IMR-90 (cell line): ENCODE measurements around the gene KIAA0319L. TPM values are rescaled to one million over a fixed set of nuclear protein-coding genes. Genes with fewer than 3 reads are reported as not detected.
"Not testable (repeated sequence)": the region's sequence is repeated elsewhere in the genome, so short reads cannot be mapped to it uniquely, and the experiment has no call there.

Experiments used
- ATAC-seq: fragments of 200-7000 bp; cut with Tn5 transposase; 2 replicates; pipeline ENCODE4 v1.9.1; 2020; ENCODE audit warnings: low read depth, mild to moderate bottlenecking, moderate library complexity
- BruUV-seq: library from RNA; stranded (reverse); fragments of 400-500 nt; replicated peaks from 2 replicates; lab custom pipeline; 2021; lab: Mats Ljungman, UMichigan
- CTCF ChIA-PET: fragments of 300-600 bp; formaldehyde crosslinking; extraction: SDS; loops from one replicate; lab custom pipeline; 2021; ENCODE audit warnings: antibody characterized with exemption; lab: Yijun Ruan, JAX
- POLR2A ChIA-PET: fragments of 300-600 bp; sonication (Branson Sonifier 250); formaldehyde crosslinking; loops from one replicate; lab custom pipeline; 2022; ENCODE audit warnings: antibody characterized with exemption; ENCODE audit not compliant: unreplicated experiment; lab: Charles Lee
- DNase-seq: peaks from one replicate; pipeline ENCODE4 v3.0.0; 2013
- H2AFZ ChIP-seq: replicated peaks from 2 replicates; pipeline ENCODE3; 2013; ENCODE audit warnings: low read length, mild to moderate bottlenecking; ENCODE audit not compliant: poor library complexity
- H2AK5ac ChIP-seq: 2 replicates; pipeline ENCODE4 v1.6.1; 2013; ENCODE audit warnings: low read depth, low read length, inconsistent platforms
- H2AK9ac ChIP-seq: replicated peaks from 2 replicates; pipeline ENCODE3; 2013; ENCODE audit warnings: mild to moderate bottlenecking, low read depth, low read length, moderate library complexity; ENCODE audit not compliant: poor library complexity
- H2BK120ac ChIP-seq: 2 replicates; pipeline ENCODE4 v1.6.1; 2013; ENCODE audit warnings: low read depth, low read length, inconsistent platforms
- H2BK15ac ChIP-seq: 3 replicates; pipeline ENCODE4 v1.6.1; 2013; ENCODE audit warnings: low read depth, low read length, inconsistent platforms
- H2BK20ac ChIP-seq: 2 replicates; pipeline ENCODE4 v1.6.1; 2013; ENCODE audit warnings: low read depth, mild to moderate bottlenecking, inconsistent platforms, low read length, moderate library complexity
- H2BK5ac ChIP-seq: 2 replicates; pipeline ENCODE4 v1.6.1; 2013; ENCODE audit warnings: mild to moderate bottlenecking, low read depth, low read length, inconsistent platforms; ENCODE audit not compliant: poor library complexity, severe bottlenecking
- H3K14ac ChIP-seq: replicated peaks from 2 replicates; pipeline ENCODE4 v1.6.1; 2013; ENCODE audit warnings: low read depth, low read length, inconsistent platforms
- H3K18ac ChIP-seq: 2 replicates; pipeline ENCODE4 v1.6.1; 2013; ENCODE audit warnings: low read depth, low read length, control low read depth
- H3K23ac ChIP-seq: 2 replicates; pipeline ENCODE4 v1.6.1; 2013; ENCODE audit warnings: low read depth, low read length, inconsistent platforms
- H3K27ac ChIP-seq: 2 replicates; pipeline ENCODE4 v1.5.1; 2013; ENCODE audit warnings: mild to moderate bottlenecking, control low read depth, low read length; ENCODE audit not compliant: insufficient read depth
- H3K27me3 ChIP-seq: 2 replicates; pipeline ENCODE4 v1.6.1; 2013; ENCODE audit warnings: low read length; ENCODE audit not compliant: control insufficient read depth, insufficient read depth
- H3K36me3 ChIP-seq: 2 replicates; pipeline ENCODE4 v1.6.1; 2013; ENCODE audit warnings: low read length, mixed read lengths; ENCODE audit not compliant: control insufficient read depth, insufficient read depth
- H3K4ac ChIP-seq: 2 replicates; pipeline ENCODE4 v1.6.1; 2013; ENCODE audit warnings: low read depth, low read length, inconsistent platforms
- H3K4me1 ChIP-seq: 2 replicates; pipeline ENCODE4 v1.6.1; 2013; ENCODE audit warnings: low read length, mixed read lengths; ENCODE audit not compliant: control insufficient read depth, insufficient read depth
- H3K4me2 ChIP-seq: 2 replicates; pipeline ENCODE4 v1.6.1; 2013; ENCODE audit warnings: low read depth, mild to moderate bottlenecking, control low read depth, low read length, moderate library complexity
- H3K4me3 ChIP-seq: 2 replicates; pipeline ENCODE4 v1.5.1; 2013; ENCODE audit warnings: low read depth, mild to moderate bottlenecking, control low read depth, low read length, moderate library complexity; ENCODE audit not compliant: insufficient read depth
- H3K56ac ChIP-seq: 2 replicates; pipeline ENCODE4 v1.6.1; 2013; ENCODE audit warnings: low read length, inconsistent platforms; ENCODE audit not compliant: insufficient read depth; ENCODE audit errors: extremely low read depth
- H3K79me1 ChIP-seq, 2 experiments: 2 replicates each; pipeline ENCODE4 v1.6.1; 2013; ENCODE audit warnings: low read length in 2 of 2, inconsistent platforms in 1 of 2, low read depth in 1 of 2
- H3K9ac ChIP-seq: 2 replicates; pipeline ENCODE4 v1.6.1; 2013; ENCODE audit warnings: low read depth, low read length, control low read depth
- H3K9me1 ChIP-seq: 2 replicates; pipeline ENCODE4 v1.6.1; 2013; ENCODE audit warnings: low read length, inconsistent platforms; ENCODE audit not compliant: insufficient read depth
- H3K9me3 ChIP-seq: 2 replicates; pipeline ENCODE4 v1.6.1; 2013; ENCODE audit warnings: low read length; ENCODE audit not compliant: control insufficient read depth, insufficient read depth
- H4K20me1 ChIP-seq: 2 replicates; pipeline ENCODE4 v1.6.1; 2013; ENCODE audit warnings: low read length, inconsistent platforms; ENCODE audit not compliant: insufficient read depth
- H4K5ac ChIP-seq: 2 replicates; pipeline ENCODE4 v1.6.1; 2013; ENCODE audit warnings: mild to moderate bottlenecking, low read depth, low read length, control low read depth
- H4K8ac ChIP-seq, 2 experiments: 2 replicates each; pipeline ENCODE4 v1.6.1; 2013; ENCODE audit warnings: low read depth in 2 of 2, low read length in 2 of 2, control low read depth in 1 of 2, inconsistent platforms in 1 of 2
- H4K91ac ChIP-seq: 2 replicates; pipeline ENCODE4 v1.6.1; 2013; ENCODE audit warnings: low read depth, low read length, inconsistent platforms; ENCODE audit not compliant: insufficient read depth
- WGBS, 2 experiments: methylation state at CpG; one replicate each; pipeline versions ENCODE4 v1.1.5 to v1.1.7; 2013; ENCODE audit warnings: missing lambda C conversion rate in 2 of 2; ENCODE audit not compliant: insufficient read length in 1 of 2; ENCODE audit errors: extremely low coverage in 2 of 2; 5-methylcytosine and 5-hydroxymethylcytosine counted together
- dilution Hi-C: fragments of 300-500 bp; cut with HindIII; formaldehyde crosslinking; loops from one replicate; pipeline ENCODE4 v1.14.3; 2018; ENCODE audit warnings: low sequenced_read_pairs; ENCODE audit not compliant: unreplicated experiment
- in situ Hi-C: fragments of 300-500 bp; cut with MboI; formaldehyde crosslinking; loops from 3 replicates; pipeline ENCODE4 v1.14.3; 2019; ENCODE audit warnings: low sequenced_read_pairs, inconsistent platforms, mixed read lengths
- intact Hi-C: fragments of 100-400 bp; cut with micrococcal nuclease; formaldehyde crosslinking; loops from 2 replicates; pipeline ENCODE4 v1.10.0; 2022
- polyA plus RNA-seq, 3 experiments: library from polyadenylated mRNA; depleted of rRNA; stranded (reverse); fragments of >200 nt; gene quantifications; 2 replicates each; pipeline ENCODE4 v1.2.3, GENCODE V29; 2012; ENCODE audit warnings: low replicate concordance in 1 of 3
- total RNA-seq: library from RNA; depleted of rRNA; stranded (reverse); fragments of >200 nt; gene quantifications from 2 replicates; pipeline ENCODE4 v1.2.3, GENCODE V29; 2012

The KIAA0319L gene
- total and polyA plus RNA-seq, 2 of the 4 experiments (the other 2 are of a cell fraction) = 38.0 to 49.8 TPM

DNA sequence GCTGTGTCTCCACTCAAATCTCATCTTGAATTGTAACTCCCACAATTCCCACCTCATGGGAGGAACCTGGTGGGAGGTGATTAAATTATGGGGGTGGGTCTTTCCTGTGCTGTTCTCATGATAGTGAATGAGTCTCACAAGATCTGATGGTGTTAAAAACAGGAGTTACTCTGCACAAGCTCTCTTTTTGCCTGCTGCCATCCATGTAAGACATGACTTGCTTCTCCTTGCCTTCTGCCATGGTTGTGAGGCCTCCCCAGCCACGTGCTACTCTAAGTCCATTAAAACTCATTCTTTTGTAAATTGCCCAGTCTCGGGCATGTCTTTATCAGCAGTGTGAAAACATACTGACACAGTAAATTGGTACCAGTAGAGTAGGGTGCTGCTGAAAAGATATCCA lies 93.5 kb downstream of the KIAA0319L start:
- H3K56ac ChIP-seq, H3K4me3 ChIP-seq, H2BK5ac ChIP-seq, ATAC-seq, intact Hi-C loops, H3K27me3 ChIP-seq, H2BK15ac ChIP-seq, POLR2A ChIA-PET, dilution Hi-C loops, H3K23ac ChIP-seq, H4K20me1 ChIP-seq, H3K14ac ChIP-seq, H2AK9ac ChIP-seq, H2AFZ ChIP-seq, H3K18ac ChIP-seq, H4K5ac ChIP-seq, H3K4me1 ChIP-seq, H4K91ac ChIP-seq, H2AK5ac ChIP-seq, H2BK20ac ChIP-seq, BruUV-seq, H3K9me1 ChIP-seq, H3K4me2 ChIP-seq, H3K9ac ChIP-seq, H2BK120ac ChIP-seq, H4K8ac ChIP-seq, H3K27ac ChIP-seq, DNase-seq, H3K4ac ChIP-seq, H3K9me3 ChIP-seq, in situ Hi-C loops, H3K79me1 ChIP-seq: not testable (repeated sequence)
- CTCF ChIA-PET = interaction anchor here (0.6 kb wide), 1 partner anchor 90 kb away, joined by 3 read pairs; no protein-coding TSS in a partner anchor
- peaks cover 29% of the 10 kb centered on the region for H3K36me3 ChIP-seq
- no CpG with 5 or more reads among the region's 2 CpGs for WGBS, 2 experiments
